ENCODE measurements around the gene ERO1B. TPM values are rescaled to one million over a fixed set of nuclear protein-coding genes. Genes with fewer than 3 reads are reported as not detected.

The ERO1B gene
- total RNA-seq, 1 experiment from 2014 or later, result 6.4 TPM

DNA sequence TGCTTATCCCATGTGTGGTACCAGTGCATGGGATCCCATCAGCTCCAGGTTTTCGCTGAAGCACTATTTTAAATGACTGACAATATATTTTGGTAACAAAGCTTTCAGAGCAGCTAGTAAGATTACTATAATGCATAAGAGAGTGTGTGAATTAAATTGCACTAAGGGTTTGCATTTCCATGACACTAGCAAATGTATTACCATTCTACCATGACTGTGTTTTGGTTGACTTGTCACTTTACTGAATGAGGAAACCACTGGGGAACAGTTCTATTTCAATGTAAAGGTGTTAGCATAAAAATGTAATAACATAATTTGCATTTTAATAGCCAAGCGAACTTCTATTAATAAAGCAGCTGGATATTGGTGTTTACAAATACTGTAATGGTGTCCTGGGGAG lies 31.7 kb upstream of the ERO1B start:
- CTCF ChIA-PET, result no interaction called here
- intact Hi-C loops (cut with micrococcal nuclease; ENCODE audit: unreplicated experiment), result no loop called here
- BruUV-seq (replicated peaks), result no TSS peak
- TF ChIP-seq, protein P1, sequence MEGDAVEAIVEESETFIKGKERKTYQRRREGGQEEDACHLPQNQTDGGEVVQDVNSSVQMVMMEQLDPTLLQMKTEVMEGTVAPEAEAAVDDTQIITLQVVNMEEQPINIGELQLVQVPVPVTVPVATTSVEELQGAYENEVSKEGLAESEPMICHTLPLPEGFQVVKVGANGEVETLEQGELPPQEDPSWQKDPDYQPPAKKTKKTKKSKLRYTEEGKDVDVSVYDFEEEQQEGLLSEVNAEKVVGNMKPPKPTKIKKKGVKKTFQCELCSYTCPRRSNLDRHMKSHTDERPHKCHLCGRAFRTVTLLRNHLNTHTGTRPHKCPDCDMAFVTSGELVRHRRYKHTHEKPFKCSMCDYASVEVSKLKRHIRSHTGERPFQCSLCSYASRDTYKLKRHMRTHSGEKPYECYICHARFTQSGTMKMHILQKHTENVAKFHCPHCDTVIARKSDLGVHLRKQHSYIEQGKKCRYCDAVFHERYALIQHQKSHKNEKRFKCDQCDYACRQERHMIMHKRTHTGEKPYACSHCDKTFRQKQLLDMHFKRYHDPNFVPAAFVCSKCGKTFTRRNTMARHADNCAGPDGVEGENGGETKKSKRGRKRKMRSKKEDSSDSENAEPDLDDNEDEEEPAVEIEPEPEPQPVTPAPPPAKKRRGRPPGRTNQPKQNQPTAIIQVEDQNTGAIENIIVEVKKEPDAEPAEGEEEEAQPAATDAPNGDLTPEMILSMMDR (IDR thresholded peaks at IDR 0.05; ENCODE audit: unreplicated experiment), result no peak
- DNase-seq, result no peak
- no peak overlapping the region for H3K4me3 Mint-ChIP-seq (ENCODE audit: low read depth, unreplicated experiment)
- H3K4me1 Mint-ChIP-seq (ENCODE audit: low read depth, unreplicated experiment), result no peaks in the 10 kb centered on the region
- H3K9me3 Mint-ChIP-seq (ENCODE audit: low read depth, unreplicated experiment), result no peaks in the 10 kb centered on the region
- H3K36me3 Mint-ChIP-seq (ENCODE audit: insufficient read depth, unreplicated experiment), result no peaks in the 10 kb centered on the region
- no peaks in the 10 kb centered on the region for H3K27me3 Mint-ChIP-seq (ENCODE audit: unreplicated experiment)
- H3K27ac Mint-ChIP-seq (ENCODE audit: unreplicated experiment), result no peak overlapping the region

DNA sequence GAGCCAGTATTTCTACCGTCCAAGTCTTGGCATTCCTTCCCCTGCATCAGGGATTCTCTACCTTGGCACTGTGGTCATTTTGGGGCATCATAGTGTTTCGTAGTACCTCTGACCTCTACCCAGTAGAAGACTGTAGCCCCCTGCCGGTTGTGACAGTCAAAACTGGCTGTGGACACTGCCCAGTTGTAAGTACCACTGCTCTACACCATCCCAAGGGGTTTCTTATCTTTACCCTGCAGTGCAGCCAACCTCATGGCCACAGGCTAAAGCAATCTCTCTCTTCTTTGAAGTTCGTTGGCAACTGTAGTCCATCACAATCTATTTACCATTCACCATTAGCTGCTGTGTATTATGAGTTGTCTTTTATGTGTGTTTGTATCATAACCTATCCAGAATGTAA lies 29.3 kb upstream of the ERO1B start:
- no TSS peak for BruUV-seq (replicated peaks)
- Mint-ChIP-seq H3K27me3 (ENCODE audit: unreplicated experiment) (no peaks in the 10 kb centered on the region), H3K27ac (ENCODE audit: unreplicated experiment) (no peak overlapping the region), H3K4me3 (ENCODE audit: low read depth, unreplicated experiment) (no peak overlapping the region), H3K4me1 (ENCODE audit: low read depth, unreplicated experiment) (no peaks in the 10 kb centered on the region), H3K36me3 (ENCODE audit: insufficient read depth, unreplicated experiment) (no peaks in the 10 kb centered on the region), H3K9me3 (ENCODE audit: low read depth, unreplicated experiment) (no peaks in the 10 kb centered on the region)
- TF ChIP-seq, protein P1 (IDR thresholded peaks at IDR 0.05; ENCODE audit: unreplicated experiment), result no peak
- no peak for DNase-seq
- intact Hi-C loops (cut with micrococcal nuclease; ENCODE audit: unreplicated experiment), result no loop called here
- CTCF ChIA-PET, result no interaction called here

DNA sequence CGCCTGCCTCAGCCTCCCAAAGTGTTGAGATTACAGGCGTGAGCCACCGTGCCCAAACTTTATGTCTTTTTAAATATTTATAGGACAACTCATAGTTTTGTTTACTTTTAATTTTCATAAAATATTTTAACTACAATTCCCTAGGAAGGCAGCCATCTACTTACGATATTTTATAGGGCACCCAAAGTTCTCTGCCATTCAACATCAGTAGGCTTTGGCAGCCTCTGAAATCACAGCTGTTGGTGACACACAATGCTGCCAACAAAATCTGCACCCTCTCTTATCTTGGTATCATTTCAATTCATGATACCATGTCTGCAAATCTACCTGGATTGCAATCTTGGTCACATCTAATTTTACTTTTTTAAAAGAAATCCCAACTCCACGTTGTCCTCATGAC lies 27.1 kb upstream of the ERO1B start:
- H3K27ac Mint-ChIP-seq (ENCODE audit: unreplicated experiment), result no peak overlapping the region
- no peaks in the 10 kb centered on the region for H3K4me1 Mint-ChIP-seq (ENCODE audit: low read depth, unreplicated experiment)
- H3K36me3 Mint-ChIP-seq (ENCODE audit: insufficient read depth, unreplicated experiment), result no peaks in the 10 kb centered on the region
- no peaks in the 10 kb centered on the region for H3K9me3 Mint-ChIP-seq (ENCODE audit: low read depth, unreplicated experiment)
- CTCF ChIA-PET, result no interaction called here
- no peaks in the 10 kb centered on the region for H3K27me3 Mint-ChIP-seq (ENCODE audit: unreplicated experiment)
- intact Hi-C loops (cut with micrococcal nuclease; ENCODE audit: unreplicated experiment), result no loop called here
- BruUV-seq (replicated peaks), result no TSS peak
- no peak overlapping the region for H3K4me3 Mint-ChIP-seq (ENCODE audit: low read depth, unreplicated experiment)
- TF ChIP-seq, protein P1 (IDR thresholded peaks at IDR 0.05; ENCODE audit: unreplicated experiment), result no peak
- DNase-seq, result no peak

DNA sequence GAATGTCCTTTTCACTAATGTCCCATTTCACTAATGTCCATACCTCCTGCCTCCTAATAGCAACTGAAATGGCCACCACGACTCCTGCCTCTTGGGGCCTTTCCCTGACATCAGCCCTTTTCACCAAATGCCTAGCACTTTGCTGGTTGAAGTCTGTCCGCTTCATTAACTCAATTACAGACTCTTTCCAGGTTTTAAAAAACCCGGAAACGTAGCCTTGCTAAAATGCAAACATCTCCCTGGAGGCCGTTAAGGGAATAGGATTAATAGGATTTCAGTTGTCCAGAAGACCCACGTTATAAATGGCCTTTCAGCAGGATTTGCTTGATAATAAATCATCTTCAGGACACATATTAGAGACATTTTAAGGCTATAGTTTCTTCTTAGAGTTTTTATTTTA lies 25.7 kb upstream of the ERO1B start:
- no peak for DNase-seq
- TF ChIP-seq, protein P1 (IDR thresholded peaks at IDR 0.05; ENCODE audit: unreplicated experiment), result no peak
- no peaks in the 10 kb centered on the region for H3K9me3 Mint-ChIP-seq (ENCODE audit: low read depth, unreplicated experiment)
- no TSS peak for BruUV-seq (replicated peaks)
- CTCF ChIA-PET, result no interaction called here
- H3K36me3 Mint-ChIP-seq (ENCODE audit: insufficient read depth, unreplicated experiment), result no peaks in the 10 kb centered on the region
- H3K27me3 Mint-ChIP-seq (ENCODE audit: unreplicated experiment), result no peaks in the 10 kb centered on the region
- H3K4me3 Mint-ChIP-seq (ENCODE audit: low read depth, unreplicated experiment), result no peak overlapping the region
- no peaks in the 10 kb centered on the region for H3K4me1 Mint-ChIP-seq (ENCODE audit: low read depth, unreplicated experiment)
- intact Hi-C loops (cut with micrococcal nuclease; ENCODE audit: unreplicated experiment), result no loop called here
- no peak overlapping the region for H3K27ac Mint-ChIP-seq (ENCODE audit: unreplicated experiment)

DNA sequence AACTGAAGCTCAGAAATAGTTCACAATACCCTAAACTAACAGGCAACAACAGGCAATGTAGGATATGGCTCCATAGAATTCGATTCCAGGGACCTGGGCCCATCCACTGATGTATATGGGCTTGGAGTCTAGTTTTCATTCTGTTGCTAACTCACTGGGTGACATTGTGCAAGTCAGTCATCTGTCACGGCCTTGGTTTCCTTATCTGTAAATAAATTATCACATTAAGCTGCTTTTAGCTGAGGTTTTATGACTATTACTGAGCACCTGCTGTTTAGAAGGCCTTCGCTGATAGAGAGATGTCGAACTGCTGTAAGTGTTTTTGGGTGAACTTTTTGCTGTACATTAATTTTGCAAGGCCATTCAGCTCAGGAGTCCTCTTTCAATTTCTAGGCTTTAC lies 22.9 kb upstream of the ERO1B start:
- H3K36me3 Mint-ChIP-seq (ENCODE audit: insufficient read depth, unreplicated experiment), result no peaks in the 10 kb centered on the region
- CTCF ChIA-PET, result no interaction called here

More for the DNA sequence above, 22.9 kb upstream of the ERO1B start:
- Mint-ChIP-seq H3K4me1 (ENCODE audit: low read depth, unreplicated experiment) (no peaks in the 10 kb centered on the region), H3K27me3 (ENCODE audit: unreplicated experiment) (no peaks in the 10 kb centered on the region), H3K4me3 (ENCODE audit: low read depth, unreplicated experiment) (no peak overlapping the region), H3K9me3 (ENCODE audit: low read depth, unreplicated experiment) (no peaks in the 10 kb centered on the region), H3K27ac (ENCODE audit: unreplicated experiment) (no peak overlapping the region)
- intact Hi-C loops (cut with micrococcal nuclease; ENCODE audit: unreplicated experiment), result no loop called here
- no peak for DNase-seq
- no TSS peak for BruUV-seq (replicated peaks)
- TF ChIP-seq, protein P1 (IDR thresholded peaks at IDR 0.05; ENCODE audit: unreplicated experiment), result no peak
